ENCODE measurements around the gene ZSCAN20. TPM values are rescaled to one million over a fixed set of nuclear protein-coding genes. Genes with fewer than 3 reads are reported as not detected.
"Not testable (repeated sequence)": the region's sequence is repeated elsewhere in the genome, so short reads cannot be mapped to it uniquely, and the experiment has no call there.

The ZSCAN20 gene
- total RNA-seq, 4 donors from 2014 or later, result 7.5 to 8.3 (median 7.6) TPM

DNA sequence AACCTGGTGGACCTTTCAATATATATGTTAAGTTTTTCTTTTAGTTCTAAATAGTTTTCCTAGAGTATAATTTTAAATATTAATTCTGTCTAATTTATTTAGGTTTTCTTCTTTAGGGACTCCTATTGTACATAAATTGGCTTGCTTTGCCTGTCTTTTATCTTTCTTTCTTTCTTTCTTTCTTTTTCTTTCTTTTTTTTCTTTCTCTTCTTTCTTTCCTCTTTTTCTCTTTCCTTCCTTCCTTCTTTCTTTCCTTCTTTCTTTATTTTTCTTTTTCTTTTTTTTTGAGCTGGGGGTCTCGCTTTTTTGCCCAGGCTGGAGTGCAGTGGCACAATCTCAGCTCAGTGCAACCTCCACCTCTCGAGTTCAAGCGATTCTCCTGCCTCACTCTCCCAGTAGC is 35.2 kb downstream of the ZSCAN20 start:
- H3K4me1 ChIP-seq, result no peaks in the 10 kb centered on the region
- no peaks in the 10 kb centered on the region for H3K36me3 ChIP-seq
- no peak for DNase-seq
- TF ChIP-seq, protein P1, sequence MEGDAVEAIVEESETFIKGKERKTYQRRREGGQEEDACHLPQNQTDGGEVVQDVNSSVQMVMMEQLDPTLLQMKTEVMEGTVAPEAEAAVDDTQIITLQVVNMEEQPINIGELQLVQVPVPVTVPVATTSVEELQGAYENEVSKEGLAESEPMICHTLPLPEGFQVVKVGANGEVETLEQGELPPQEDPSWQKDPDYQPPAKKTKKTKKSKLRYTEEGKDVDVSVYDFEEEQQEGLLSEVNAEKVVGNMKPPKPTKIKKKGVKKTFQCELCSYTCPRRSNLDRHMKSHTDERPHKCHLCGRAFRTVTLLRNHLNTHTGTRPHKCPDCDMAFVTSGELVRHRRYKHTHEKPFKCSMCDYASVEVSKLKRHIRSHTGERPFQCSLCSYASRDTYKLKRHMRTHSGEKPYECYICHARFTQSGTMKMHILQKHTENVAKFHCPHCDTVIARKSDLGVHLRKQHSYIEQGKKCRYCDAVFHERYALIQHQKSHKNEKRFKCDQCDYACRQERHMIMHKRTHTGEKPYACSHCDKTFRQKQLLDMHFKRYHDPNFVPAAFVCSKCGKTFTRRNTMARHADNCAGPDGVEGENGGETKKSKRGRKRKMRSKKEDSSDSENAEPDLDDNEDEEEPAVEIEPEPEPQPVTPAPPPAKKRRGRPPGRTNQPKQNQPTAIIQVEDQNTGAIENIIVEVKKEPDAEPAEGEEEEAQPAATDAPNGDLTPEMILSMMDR (IDR thresholded peaks at IDR 0.05), result no peak
- no peak for TF ChIP-seq POLR2A (IDR thresholded peaks at IDR 0.05)
- no peak overlapping the region for H3K27ac ChIP-seq
- no peak overlapping the region for H3K4me3 ChIP-seq
- no peaks in the 10 kb centered on the region for H3K9me3 ChIP-seq
- H3K27me3 ChIP-seq, result no peaks in the 10 kb centered on the region

DNA sequence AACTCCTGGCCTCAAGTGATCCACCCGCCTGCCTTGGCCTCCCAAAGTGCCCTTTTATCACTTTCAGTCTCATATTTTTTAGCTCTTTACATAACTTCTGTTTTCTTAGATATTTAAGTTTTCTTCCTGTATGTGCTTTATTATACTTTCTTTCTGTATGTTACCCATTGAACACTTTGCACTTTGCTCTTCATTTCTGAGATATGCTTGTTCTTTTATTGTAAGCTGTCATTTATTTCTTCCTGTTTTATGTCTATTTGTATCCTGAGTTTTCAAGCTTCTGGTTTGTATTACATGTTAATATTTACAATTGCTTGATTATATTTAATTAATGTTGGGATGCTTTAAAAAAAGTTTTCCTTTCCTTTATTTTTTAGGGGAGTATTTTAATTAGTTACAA is 35.7 kb downstream of the ZSCAN20 start:
- Histone ChIP-seq H3K27me3 (no peaks in the 10 kb centered on the region), H3K4me3 (no peak overlapping the region), H3K4me1 (no peaks in the 10 kb centered on the region), H3K27ac (no peak overlapping the region), H3K36me3 (no peaks in the 10 kb centered on the region), H3K9me3 (no peaks in the 10 kb centered on the region)
- no peak for DNase-seq
- TF ChIP-seq, protein P1 (IDR thresholded peaks at IDR 0.05), result no peak
- no peak for TF ChIP-seq POLR2A (IDR thresholded peaks at IDR 0.05)

DNA sequence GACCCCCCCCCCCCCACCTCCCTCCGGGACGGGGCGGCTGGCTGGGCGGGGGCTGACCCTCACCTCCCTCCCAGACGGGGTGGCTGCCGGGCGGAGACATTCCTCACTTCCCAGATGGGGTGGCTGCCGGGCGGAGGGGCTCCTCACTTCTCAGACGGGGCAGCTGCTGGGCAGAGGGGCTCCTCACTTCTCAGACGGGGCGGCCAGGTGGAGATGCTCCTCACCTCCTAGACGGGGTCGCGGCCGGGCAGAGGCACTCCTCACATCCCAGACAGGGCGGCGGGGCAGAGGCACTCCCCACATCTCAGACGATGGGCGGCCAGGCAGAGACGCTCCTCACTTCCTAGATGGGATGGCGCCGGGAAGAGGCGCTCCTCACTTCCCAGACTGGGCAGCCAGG is 36.8 kb downstream of the ZSCAN20 start:
- not testable (repeated sequence) for DNase-seq, H3K36me3 ChIP-seq, H3K27me3 ChIP-seq, H3K4me3 ChIP-seq, H3K4me1 ChIP-seq, H3K9me3 ChIP-seq, H3K27ac ChIP-seq

DNA sequence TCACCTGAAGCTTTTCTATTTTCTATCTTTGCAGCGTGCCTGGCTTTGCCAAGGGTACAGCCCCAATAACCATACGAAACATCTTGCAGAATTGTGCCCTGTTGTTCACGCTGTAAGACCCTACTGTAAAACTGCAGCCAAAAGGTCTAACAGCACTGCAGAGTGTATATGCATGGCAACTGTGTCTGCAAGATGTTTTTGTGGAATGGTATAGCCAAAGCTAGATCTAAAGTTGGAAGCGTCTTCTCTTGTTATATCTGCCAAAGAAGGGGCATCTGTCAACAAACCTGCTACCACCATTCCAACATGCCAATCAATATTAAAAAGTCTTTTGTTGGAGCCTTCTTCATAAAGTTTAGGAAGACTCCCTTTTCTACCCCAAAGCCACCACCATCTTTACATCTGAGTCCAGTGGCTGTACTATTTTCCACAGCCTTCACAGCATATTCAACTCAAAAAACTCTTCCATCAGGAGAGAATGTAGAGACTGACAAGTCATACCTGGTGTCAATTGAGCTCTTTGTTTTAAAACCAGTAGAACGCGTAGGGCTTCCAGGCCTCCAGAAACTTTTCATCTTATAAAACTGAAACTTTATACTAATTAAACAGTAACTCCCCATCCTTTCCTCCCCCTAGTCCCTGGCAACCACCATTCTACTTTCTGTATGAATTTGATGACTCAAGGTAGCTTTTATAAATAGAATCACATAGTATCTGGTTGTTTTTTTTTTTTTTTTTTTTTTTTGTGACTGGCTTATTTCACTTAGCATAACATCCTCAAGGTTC is 40.0 kb downstream of the ZSCAN20 start:
- no peaks in the 10 kb centered on the region for H3K27me3 ChIP-seq
- H3K27ac ChIP-seq, result no peak overlapping the region
- no peaks in the 10 kb centered on the region for H3K9me3 ChIP-seq
- no peak for DNase-seq
- no peaks in the 10 kb centered on the region for H3K4me1 ChIP-seq
- H3K4me3 ChIP-seq, result no peak overlapping the region
- H3K36me3 ChIP-seq, result no peaks in the 10 kb centered on the region
- no peak for TF ChIP-seq POLR2A (IDR thresholded peaks at IDR 0.05)
- TF ChIP-seq, protein P1 (IDR thresholded peaks at IDR 0.05), result no peak

DNA sequence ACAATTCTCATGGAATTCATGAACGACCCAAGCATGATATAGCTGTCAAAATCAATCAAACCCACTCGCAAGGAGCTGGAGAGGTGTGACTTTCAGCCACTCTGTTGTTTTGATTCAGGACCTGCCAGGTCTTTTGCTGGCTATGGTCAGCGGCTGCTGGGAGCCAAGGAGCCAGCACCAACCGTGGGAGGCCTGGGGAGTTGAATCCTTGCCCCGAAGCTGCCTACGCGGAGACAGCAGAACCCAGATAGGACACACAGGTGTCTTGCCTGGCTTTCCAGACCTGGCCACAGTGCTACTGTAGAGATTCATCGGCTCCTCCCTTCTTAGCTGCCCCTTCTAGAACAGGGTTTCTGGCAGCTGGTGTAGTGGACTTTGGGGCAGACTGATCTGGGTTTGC is 42.7 kb downstream of the ZSCAN20 start:
- Histone ChIP-seq H3K4me3 (no peak overlapping the region), H3K27me3 (no peaks in the 10 kb centered on the region), H3K36me3 (no peaks in the 10 kb centered on the region), H3K9me3 (no peaks in the 10 kb centered on the region), H3K4me1 (no peaks in the 10 kb centered on the region), H3K27ac (no peak overlapping the region)
- DNase-seq, result no peak
- TF ChIP-seq, protein P1 (IDR thresholded peaks at IDR 0.05), result no peak
- TF ChIP-seq POLR2A (IDR thresholded peaks at IDR 0.05), result no peak

DNA sequence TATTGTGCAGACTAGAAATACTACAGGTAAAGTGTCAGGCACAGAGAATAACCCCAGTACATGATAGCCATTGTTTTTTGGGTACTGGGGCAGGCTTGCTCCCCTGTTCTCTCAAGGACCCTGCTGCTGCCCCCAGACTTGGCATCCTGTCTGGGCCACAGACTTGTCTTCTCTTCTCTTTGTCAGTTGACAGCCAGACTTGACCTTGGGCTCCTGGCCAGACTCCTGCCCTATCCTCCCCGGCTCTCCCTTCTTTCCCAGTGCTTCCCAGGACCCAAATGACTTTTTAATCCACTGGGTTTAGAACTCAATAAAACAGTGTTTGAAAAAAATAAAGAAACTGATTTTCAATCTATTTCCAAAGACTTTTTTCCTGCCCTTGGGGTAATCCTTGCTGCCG is 43.2 kb downstream of the ZSCAN20 start:
- Histone ChIP-seq H3K27me3 (no peaks in the 10 kb centered on the region), H3K27ac (no peak overlapping the region), H3K4me1 (no peaks in the 10 kb centered on the region), H3K9me3 (no peaks in the 10 kb centered on the region), H3K4me3 (no peak overlapping the region), H3K36me3 (no peaks in the 10 kb centered on the region)
- no peak for TF ChIP-seq POLR2A (IDR thresholded peaks at IDR 0.05)
- TF ChIP-seq, protein P1 (IDR thresholded peaks at IDR 0.05), result no peak
- no peak for DNase-seq

All from Peyer's patch (tissue), 4 donors.